ENCODE results near the gene PLXDC1.
"Not testable (repeated sequence)": the region's sequence is repeated elsewhere in the genome, so short reads cannot be mapped to it uniquely, and the experiment has no call there.

PLXDC1 gene

DNA sequence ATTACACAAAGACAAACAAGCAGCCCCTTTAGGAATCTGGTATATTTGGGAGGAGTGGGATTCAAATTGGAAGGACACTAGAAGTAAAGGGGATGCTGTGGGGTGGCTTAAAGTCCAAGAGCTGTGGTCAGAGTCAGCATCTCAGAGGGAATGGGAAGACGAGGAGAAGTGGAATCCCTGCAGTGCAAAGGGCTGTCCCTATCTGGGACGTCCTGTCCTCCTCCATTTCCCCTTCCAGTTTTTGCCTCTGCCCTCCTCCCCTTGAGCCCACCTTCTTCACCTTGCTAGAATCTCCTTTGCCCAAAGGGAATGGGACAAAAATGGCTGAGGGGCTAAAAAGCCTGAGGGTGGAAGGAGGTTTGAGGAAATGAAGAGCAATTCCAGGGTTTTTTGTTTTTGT, 4.2 kb upstream of the PLXDC1 start:
- DNase-seq (ENCODE audit: low read depth), result no peak

DNA sequence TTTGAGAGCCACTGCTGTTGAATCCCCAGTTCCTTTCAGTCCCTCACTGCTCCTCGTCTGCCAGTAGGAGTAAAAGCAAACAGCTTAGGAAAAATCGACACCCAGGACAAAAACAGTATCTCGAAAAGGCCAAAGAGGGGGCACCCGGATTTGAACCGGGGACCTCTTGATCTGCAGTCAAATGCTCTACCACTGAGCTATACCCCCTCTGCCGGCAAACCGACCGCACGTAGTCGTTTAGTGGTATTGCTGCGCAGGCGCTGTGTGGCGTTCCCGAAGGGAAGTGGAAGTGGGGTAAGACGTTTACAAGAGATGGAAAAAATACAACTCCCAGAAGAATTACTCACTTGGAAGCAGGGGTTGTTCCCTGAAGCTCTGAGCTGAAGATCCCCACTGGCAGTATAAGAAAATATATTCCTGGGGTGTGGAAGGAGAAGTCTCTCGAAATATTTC, 2.2 kb upstream of the PLXDC1 start:
- peak; percentile 70 for DNase-seq (ENCODE audit: low read depth)

DNA sequence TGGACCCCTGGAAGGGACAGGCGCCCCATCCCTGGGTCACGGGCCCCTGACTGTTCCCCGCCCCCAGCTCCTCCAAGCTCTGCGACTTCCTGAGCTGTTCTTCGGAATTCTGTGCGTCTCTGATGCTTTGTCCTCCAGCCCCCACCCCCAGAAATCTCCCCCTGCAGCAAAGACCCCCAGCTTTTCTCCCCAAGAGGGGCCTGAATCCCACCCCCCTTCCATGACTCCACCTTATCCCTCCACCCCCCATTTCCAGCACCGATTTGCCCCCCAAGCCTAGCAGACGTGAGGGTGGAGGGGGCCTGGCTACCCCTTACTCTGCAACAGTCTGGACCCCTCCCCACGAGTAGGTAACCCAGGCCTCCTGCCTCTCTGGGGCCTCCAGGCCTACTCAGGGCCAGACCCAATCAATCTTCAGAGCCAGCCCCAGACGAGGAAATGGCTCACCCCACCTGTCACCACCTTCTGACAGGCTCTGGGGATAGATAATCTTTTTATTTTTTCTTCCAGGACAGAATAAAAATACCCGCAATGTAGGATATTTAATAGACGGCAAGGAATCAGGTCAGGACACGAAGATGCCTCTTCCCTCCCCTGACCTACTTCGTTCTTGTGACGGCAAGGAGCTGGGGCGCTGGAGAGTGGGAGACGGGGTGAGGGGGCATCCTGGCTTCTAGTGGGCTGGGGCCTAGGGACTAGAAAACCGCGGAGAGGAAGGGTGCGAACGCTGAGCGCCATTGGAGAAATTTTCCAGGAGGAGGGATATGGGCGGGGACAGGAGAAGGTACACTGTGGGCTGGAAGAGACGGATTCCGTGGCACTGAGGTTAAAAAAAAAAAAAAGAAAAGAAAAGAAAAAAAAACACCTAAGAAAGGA, 744 bp upstream of the PLXDC1 start:
- no peak for DNase-seq (ENCODE audit: low read depth)

DNA sequence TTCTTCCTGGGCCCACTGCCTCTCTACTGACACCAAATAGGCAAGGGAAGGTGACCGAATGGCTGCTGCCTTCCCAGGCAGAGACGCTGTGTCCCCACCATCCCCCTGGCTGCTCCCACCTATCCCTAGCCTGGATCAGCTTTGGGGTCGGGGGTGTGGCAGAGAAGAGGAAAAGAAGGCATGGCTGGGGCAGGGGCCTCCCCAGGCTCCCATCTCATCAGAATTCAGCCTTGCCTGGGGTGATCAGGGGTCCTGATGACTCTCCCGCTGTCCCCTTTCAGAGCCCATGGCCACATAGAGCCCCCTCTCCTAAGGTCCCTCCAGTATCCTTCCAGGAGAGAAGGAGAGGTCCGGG, 665 bp downstream of the PLXDC1 start:
- no peak for DNase-seq (ENCODE audit: low read depth)

DNA sequence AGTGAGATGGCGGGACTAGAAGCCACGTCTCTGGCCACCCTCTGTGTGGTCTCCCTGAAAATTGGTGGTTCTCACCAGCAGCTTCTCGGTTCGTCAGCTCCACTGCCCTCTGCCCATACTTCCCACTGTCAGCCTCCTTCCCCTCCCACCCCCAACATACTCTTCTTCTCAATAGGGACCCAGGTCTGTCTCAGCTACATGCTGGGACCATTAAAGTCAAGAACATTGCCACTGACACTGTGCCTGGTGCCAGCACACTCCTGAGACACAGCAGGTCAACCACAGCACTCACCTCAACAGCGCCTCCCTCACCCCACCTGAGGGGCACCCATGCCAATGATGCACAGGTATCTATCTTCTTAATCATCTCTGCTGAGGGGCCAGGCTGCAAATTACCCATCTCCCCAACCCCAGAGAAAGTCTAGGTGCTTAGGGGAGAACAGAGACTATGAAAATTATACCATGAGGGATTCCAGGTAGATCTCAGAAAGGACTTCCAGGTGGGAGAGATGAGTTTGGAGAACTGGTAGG, 1.3 kb downstream of the PLXDC1 start:
- no peak for DNase-seq (ENCODE audit: low read depth)

DNA sequence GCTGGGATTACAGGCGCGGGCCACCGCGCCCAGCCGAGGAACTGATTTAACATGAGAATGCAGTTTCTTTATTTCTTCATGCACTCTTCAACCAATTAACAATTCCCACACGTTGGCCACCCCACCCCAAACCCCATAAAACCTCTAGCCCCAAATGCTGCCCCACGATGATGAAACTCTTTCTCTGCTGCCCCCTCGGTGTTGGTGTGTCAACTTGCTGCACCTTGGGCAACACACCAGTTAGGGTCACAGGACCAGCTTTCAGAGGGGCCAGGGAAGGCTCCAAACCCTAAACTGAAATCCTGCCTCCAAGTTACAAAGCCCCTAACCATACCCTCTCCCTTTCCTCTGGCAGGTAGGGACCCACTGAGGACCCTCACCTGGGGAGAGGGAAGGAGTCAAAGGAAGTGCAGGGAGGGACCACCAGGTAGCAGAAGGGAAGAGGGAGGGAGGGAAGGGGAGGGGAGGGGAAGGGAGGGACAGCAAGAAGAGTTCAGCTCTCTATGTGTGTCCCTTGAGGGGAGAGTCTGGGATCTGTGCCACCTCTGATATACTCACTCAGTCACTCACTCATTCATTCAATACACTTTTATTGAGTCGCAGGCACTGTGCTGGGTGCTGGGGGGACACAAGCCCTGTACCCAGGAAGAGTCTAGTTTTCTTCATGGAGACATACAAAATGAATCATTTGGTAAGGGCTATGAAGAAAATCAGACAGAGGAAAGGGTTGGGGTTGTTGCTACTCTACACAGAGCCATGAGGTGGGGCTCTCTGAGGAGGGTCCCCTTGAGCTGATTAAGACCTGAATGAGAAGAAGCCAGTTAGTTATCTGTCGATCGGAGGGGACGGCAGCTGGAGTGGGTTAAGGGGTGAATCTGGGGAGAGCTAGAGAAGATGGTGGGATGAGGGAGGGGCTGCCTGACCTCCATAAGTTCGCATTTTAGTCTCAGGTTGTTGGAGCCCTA, 3.9 kb downstream of the PLXDC1 start:
- no peak for DNase-seq (ENCODE audit: low read depth)

DNA sequence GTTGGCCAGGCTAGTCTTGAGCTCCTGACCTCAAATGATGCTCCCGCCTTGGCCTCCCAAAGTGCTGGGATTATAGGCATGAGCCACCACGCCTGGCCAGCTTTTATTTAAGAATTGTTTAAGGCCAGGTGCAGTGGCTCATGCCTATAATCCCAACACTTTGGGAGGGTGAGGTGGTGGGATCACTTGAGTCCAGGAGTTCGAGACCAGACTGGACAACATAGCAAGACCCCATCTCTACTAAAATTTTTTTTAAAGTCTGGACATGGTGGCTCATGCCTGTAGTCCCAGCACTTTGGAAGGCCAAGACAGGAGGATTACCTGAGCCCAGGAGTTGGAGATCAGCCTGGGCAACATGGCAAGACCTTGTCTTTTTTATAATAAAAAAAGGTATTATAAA, 5.2 kb downstream of the PLXDC1 start:
- no peak for DNase-seq (ENCODE audit: low read depth)

DNA sequence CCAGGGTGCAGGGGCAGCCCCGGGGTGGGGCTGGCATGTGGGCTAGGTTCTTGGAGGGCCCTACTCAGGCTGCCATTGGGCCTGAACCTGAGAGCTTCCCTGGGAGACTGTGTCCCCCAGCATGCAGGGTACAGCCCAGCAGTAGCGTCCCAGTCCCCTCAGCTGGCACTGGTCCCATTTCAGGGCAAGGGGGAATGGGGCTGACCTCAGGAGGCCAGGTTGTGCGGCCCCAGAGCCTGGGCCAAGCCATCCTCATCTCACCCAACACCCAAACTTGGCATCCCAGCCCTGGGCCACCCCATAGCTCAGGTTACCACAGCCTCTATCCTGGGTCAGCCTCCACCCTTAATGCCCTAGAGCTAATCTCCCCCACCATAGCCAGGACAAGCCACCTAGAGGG, 6.3 kb downstream of the PLXDC1 start:
- DNase-seq (ENCODE audit: low read depth), result no peak

DNA sequence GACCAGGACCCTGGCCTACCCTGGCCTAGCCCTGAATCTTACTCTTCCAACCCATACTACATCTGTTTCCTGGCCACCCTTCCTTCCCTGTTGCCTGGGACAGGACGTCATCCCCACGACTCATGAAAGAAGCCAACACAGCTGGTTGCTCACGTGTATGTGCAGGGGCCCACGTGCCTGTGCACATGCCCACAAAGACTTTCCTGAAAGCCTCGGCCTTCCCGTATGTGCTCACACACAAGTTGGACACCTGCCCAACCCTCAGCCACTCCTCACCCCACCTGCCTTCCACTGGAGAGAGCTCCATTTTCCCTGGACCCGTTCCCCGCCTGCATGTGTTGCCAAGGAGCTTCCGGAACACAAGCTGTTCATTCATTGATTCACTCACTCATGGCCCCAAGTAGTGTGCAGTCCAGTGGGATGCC, 7.0 kb downstream of the PLXDC1 start:
- no peak for DNase-seq (ENCODE audit: low read depth)

DNA sequence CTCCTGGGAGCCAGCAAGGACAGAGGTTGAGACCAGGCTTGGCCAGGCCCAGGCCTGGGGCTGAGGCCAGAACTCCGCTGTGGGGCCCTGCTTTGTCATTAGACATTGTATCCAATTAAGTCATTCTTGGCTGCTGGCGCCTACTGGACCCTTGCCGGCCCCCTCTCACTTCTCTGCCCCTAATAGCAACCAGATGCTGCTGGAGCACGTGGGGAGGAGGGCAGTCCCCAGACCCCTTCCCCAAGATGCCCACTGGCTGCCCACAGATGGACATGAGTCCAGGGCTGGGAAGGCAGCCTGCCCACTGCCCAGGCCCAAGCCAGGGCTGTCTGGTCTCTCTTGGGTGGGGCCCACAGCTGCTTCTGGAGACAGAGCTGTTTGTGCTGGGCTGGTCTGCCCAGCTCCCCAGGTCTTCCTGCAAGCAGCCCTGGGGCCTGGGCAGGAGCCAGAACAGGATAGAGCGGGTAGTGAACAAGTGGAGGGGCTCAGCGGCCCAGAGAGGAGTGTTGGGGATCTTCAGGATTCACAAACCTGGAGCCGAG, 7.8 kb downstream of the PLXDC1 start:
- DNase-seq (ENCODE audit: low read depth), result no peak

DNA sequence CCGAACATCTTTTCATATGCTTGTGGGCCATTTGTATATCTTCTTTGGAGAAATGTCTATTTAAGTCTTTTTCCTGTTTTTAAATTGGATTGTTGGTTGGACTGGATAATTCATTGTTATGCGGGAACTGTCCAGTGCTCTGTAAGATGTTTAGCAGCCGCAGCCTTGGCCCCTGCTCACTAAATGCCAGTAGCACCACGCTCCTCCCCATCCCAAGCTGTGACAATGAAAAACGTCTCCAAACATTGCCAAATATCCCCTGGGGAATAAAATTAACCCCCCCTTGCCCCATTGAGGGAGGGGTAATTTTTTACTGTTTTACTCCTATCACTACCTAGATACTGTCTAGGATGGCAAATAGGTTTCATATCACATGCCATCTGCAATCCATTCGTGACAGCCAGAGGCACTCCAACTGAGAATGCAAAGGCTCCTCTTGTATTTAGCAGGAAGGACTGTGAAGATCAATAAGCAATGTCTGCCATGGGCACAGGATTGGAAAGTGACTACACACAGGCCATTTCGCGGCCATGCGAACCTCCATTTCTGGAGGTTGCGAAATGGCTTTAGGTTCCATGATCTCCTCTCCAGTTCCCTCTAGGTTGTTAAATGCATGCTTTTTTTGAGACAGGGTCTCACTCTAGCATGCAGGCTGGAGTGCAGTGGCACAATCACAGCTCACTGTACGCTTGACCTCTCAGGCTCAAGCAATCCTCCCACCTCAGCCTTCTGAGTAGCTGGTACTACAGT, 9.3 kb downstream of the PLXDC1 start:
- no peak for DNase-seq (ENCODE audit: low read depth)

DNA sequence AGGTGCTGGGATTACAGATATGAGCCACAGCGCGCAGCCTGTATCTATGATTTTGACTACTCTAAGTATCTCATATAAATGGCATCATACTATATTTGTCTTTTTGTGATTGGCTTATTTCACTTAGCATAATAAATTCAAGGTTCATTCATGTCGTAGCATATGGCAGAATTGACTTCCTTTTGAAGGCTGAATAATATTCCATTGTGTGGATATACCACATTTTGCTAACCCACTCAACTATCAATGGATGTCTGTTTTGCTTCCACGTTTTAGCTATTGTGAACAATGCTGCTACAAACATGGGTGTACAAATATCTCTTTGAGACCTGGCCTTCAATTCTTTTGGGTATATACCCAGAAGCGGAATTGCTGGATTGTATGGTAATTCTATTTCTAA, 10.1 kb downstream of the PLXDC1 start:
- no peak for DNase-seq (ENCODE audit: low read depth)

DNA sequence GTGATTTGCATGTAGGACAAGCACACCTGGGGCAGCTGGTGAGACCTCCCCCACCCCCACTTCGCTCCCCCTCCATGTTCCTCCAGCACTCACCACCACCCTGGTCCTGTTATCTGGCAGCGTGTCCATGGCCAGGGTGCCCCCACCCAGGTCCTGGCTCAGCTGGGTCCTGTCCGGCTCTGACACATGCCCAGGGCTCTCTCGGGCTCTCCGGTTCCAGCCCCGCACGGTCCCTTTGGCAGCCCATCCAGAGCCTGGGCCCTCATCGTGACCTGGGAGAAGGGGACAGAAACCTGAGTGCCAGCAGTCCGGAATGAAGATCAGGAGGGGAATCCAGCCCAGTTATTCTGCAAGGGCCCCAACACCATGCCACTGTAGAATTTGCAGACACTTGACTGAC, 11.9 kb downstream of the PLXDC1 start:
- DNase-seq (ENCODE audit: low read depth), result no peak

DNA sequence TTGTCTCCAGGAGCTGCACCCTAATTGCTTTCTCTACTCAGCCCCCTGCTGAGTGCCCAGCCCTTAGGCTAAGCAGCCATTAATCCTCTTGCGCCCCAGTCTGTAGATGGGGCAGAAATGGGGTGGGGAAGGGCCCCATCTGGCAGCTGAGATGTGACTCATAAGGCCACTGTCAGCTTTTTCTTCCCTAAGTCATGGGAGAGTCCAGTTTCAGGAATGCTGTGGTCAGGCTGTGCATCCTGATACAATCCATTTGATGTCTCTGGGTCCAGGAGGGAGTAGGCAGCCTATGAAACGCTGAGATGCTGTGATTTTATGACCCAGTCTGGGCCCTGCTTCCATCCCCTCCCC, 12.3 kb downstream of the PLXDC1 start:
- no peak for DNase-seq (ENCODE audit: low read depth)

DNA sequence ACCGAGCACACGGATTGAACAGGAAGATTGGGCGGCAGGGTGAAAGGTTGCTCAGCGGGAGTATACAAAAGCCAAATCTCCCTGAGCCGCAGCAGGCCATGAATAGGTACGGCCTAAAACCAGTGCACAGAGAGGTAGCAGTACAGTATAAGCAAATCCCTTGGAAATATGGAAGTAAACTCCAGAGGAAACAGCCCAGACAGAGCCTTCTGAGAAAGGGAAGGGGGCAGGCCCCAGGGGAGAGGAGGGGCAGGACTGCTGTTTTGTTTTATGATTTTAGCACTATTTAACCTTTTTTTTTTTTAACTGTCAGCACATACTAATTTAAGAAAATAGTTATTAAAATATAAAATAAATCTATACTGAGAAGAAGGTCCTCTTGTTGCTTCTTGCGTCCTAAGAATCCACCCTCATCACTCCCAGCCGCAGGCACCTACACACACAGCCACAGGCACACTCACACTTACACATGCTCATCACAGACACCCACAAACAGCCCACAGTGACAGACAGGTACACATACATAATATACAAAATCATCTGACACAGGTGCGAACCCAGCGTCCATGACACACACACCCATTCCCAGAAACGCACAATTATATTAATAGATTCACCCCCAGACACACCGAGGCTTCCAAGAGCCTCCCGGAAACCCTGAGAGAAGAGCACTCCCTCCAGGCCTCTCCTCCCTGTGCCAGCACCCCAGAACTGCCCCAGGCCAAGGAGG, 12.8 kb downstream of the PLXDC1 start:
- no peak for DNase-seq (ENCODE audit: low read depth)

DNA sequence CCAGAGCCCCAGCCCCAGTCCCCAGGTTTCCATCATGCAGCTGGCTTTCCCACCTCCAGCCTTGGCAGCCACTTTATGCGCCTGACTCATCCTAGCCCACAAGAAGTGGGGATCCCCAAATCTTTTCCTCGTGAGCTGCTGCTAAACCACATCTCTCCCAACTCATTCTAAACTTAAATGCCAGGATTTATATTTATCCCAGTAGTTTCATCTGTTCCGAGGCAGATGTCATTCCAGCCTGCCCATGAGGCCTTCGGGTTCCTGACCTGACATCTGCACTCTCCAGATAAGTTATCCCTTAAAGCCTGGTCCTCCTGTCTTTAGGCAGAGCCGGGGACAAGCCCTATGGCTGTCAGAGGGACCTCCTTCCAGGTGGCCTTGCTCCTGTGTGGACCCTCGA, 16.6 kb downstream of the PLXDC1 start:
- DNase-seq (ENCODE audit: low read depth), result no peak

DNA sequence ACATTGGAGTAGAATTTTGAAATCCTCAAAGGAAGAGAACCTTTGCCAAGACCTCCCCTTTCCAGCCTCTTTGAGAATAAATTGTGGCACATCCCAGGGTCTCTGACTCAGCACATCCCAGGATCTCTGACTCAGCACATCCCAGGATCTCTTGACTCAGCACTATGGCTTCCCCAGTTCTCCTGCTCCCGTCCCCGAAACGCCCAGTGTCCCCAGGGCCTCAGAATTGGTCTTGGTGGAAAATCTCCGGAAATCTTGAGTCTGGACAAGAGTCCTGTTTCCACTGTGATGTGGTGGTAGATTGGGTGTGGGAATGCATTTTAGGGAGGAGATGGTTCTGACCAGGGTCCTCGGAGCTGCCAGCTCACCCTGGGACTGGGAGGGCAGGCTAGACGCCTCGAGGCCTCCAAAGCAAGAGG, 19.2 kb downstream of the PLXDC1 start:
- no peak for DNase-seq (ENCODE audit: low read depth)

DNA sequence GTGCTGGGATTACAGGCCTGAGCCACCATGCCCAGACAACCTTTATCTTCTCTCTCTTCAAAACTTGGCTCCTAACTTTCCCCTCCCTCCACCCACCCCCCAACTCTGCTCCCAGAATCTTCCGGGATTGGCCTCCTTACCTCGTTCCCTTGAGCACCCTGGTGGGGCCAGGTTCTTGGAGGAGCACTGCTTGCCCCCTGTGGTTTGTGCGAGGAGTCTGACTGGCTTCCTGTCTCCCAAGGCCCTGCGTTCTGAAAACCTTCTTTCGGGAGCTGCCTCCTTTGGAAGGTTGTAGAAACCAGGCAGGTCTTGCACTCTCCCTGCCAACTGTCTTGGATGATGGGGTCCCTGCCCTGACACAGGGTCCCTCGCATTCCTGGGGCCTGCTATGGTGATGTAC, 19.8 kb downstream of the PLXDC1 start:
- no peak for DNase-seq (ENCODE audit: low read depth)

DNA sequence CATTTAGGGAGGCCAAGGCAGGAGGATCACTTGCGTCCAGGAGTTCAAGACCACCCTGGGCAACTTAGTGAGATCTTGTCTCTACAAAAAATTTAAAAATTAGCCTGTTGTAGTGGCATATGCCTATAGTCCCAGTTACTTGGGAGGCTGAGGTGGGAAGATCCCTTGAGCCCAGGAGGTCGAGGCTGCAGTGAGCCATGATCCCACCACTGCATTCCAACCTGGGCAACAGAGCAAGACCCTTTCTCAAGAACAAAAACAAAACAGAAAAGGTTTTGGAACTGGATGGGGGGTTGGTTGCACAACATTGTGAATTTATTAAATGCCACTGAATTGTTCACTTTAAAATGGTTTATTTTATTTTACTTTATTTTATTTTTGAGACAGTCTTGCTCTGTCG, 21.2 kb downstream of the PLXDC1 start:
- no peak for DNase-seq (ENCODE audit: low read depth)

DNA sequence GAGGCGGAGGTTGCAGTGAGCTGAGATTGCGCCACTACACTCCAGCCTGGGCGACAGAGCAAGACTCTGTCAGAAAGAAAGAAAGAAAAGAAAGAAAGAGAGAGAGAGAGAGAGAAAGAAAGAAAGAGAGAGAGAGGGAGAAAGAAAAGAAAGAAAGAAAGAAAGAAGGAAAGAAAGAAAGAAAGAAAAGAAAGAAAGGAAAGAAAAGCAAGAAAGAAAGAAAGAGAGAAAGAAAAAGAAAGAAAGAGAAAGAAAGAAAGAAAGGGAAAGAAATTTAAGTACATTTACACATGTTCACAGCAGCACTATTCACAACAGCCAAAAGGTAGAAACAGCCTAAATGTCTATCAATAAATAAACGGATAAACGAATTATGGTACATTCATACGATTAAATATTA, 21.9 kb downstream of the PLXDC1 start:
- not testable (repeated sequence) for DNase-seq (ENCODE audit: low read depth)

DNA sequence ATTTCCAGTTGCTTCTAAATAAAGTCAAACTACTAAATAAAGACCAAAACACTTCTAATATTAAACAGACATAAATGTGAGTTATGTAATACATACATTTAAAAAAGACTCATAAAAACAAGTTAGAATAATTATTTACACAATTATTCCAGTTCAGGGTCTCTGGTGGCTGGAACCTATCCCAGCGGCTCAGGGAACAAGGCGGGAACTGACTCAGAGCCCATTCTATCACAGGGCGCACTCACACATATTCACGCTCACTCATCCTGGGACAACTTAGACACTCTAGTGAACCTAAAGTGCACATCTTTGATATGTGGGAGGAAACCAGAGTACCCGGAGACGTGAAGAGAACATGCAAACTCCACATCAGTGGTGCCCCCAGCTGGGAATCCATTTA, 25.0 kb downstream of the PLXDC1 start:
- no peak for DNase-seq (ENCODE audit: low read depth)
